H1 (cell line): ENCODE results near the gene STX8.

Experiments
- CEBPB ChIP-seq: IDR thresholded peaks from 2 replicates; pipeline ENCODE4 v1.6.1; 2012; ENCODE audit warnings: low read depth, low read length
- RBBP5 ChIP-seq: IDR thresholded peaks from 2 replicates; pipeline ENCODE4 v1.7.1; 2012; ENCODE audit warnings: low read depth, mild to moderate bottlenecking, inconsistent platforms, low read length, moderate library complexity, borderline replicate concordance
- SIN3A ChIP-seq, 2 experiments: IDR thresholded peaks in 1 of 2; conservative IDR thresholded peaks in 1 of 2; 2 replicates each; pipeline ENCODE4 v1.6.1; 2011 to 2012; ENCODE audit warnings: low read length in 2 of 2, improper control_type of control experiment in 1 of 2, low read depth in 1 of 2, mild to moderate bottlenecking in 1 of 2
- TF ChIP-seq, protein P1 (sequence below), 3 experiments: IDR thresholded peaks; 1 replicate in 2 of 3; 2 replicates in 1 of 3; pipeline versions ENCODE4 v1.5.1 to v1.6.1; 2011; ENCODE audit warnings: low read length in 3 of 3, mild to moderate bottlenecking in 3 of 3, inconsistent platforms in 2 of 3, low read depth in 1 of 3, moderate library complexity in 1 of 3; ENCODE audit not compliant: insufficient read depth in 1 of 3; ENCODE audit errors: control extremely low read depth in 1 of 3

DNA sequence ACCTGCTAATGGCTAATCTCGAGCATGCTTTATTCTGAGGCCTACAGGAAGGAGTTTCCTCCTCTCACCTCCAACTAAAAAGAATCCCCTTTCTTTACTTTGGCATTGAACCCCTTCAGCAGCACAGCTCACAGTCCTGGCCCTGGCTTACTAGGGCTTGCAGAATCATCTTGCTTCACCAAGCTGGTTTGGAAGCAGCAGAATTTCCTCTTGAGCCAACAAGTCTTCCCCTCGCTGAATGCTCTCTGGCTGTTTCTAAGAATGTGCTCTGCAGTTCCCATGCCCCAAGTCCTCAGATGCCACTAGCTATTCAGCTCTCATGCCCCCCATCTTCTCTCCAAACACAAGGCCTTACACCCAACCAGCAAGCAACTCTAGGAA, 283.1 kb downstream of the STX8 start:
- TF ChIP-seq, protein P1, sequence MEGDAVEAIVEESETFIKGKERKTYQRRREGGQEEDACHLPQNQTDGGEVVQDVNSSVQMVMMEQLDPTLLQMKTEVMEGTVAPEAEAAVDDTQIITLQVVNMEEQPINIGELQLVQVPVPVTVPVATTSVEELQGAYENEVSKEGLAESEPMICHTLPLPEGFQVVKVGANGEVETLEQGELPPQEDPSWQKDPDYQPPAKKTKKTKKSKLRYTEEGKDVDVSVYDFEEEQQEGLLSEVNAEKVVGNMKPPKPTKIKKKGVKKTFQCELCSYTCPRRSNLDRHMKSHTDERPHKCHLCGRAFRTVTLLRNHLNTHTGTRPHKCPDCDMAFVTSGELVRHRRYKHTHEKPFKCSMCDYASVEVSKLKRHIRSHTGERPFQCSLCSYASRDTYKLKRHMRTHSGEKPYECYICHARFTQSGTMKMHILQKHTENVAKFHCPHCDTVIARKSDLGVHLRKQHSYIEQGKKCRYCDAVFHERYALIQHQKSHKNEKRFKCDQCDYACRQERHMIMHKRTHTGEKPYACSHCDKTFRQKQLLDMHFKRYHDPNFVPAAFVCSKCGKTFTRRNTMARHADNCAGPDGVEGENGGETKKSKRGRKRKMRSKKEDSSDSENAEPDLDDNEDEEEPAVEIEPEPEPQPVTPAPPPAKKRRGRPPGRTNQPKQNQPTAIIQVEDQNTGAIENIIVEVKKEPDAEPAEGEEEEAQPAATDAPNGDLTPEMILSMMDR (IDR thresholded peaks at IDR 0.05; ENCODE audit: control extremely low read depth in 1 of 3, insufficient read depth in 1 of 3, low read depth in 1 of 3, low read length in 3 of 3): no peak
- no peak for TF ChIP-seq SIN3A (conservative IDR thresholded peaks at IDR 0.05 in 1 of 2, IDR thresholded peaks at IDR 0.05 in 1 of 2; ENCODE audit: low read depth in 1 of 2, low read length in 2 of 2)
- no peak for TF ChIP-seq RBBP5
- TF ChIP-seq CEBPB: no peak
